Measurements from ENCODE around the gene FYN.

The FYN gene

DNA sequence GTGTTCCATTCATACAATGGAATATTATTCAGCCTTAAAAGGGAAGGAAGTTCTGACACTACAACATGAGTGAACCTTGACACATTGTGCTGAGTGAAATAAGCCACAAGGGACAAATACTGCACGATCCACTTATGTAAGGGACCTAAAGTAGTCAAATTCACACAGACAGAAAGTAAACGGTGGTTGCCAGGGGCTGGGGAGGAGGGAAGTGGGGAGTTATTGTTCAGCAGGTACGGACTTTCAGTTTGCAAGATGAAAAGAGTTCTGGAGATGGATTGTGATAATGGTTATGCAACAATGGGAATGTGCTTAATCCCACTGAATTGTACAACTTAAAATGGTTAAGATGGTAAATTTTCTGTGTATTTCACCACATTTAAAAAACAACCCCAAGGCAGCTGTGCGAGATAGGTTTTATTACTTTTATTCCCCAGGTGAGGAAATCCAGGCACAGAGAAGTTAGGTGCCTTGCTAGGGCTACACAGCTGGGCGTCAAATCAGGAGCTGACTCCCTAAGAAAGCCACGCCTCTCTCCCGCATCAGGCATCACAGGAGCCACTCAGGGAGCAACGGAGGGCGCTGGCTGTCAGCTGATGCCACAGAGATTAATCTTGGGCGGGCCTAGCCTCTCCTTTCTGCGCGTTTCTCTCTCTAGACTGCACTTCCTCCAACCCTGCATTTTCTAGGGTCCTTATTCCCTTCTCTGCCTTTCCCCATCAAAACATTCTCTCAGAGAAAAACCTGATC, 258.2 kb downstream of the FYN start:
- DNase-seq, result peak; percentile 83
- Histone ChIP-seq H3K36me3 (no peaks in the 10 kb centered on the region), H3K27me3 (ENCODE audit: insufficient read depth, low read depth, severe bottlenecking) (no peaks in the 10 kb centered on the region), H3K27ac (no peak overlapping the region), H3K4me3 (ENCODE audit: low read depth, low read length) (no peak overlapping the region; the same call in 1 of the 2 replicates), H3K9me3 (ENCODE audit: severe bottlenecking) (no peaks in the 10 kb centered on the region)
- TF ChIP-seq, protein P1, sequence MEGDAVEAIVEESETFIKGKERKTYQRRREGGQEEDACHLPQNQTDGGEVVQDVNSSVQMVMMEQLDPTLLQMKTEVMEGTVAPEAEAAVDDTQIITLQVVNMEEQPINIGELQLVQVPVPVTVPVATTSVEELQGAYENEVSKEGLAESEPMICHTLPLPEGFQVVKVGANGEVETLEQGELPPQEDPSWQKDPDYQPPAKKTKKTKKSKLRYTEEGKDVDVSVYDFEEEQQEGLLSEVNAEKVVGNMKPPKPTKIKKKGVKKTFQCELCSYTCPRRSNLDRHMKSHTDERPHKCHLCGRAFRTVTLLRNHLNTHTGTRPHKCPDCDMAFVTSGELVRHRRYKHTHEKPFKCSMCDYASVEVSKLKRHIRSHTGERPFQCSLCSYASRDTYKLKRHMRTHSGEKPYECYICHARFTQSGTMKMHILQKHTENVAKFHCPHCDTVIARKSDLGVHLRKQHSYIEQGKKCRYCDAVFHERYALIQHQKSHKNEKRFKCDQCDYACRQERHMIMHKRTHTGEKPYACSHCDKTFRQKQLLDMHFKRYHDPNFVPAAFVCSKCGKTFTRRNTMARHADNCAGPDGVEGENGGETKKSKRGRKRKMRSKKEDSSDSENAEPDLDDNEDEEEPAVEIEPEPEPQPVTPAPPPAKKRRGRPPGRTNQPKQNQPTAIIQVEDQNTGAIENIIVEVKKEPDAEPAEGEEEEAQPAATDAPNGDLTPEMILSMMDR (IDR thresholded peaks at IDR 0.05; ENCODE audit: low read depth, low read length), result no peak

- Histone ChIP-seq H3K27me3 (ENCODE audit: insufficient read depth, low read depth, severe bottlenecking) (no peaks in the 10 kb centered on the region), H3K27ac (no peak overlapping the region), H3K36me3 (no peaks in the 10 kb centered on the region), H3K9me3 (ENCODE audit: severe bottlenecking) (no peaks in the 10 kb centered on the region), H3K4me3 (ENCODE audit: low read depth, low read length) (no peak overlapping the region)
- DNase-seq, result no peak
- TF ChIP-seq, protein P1 (IDR thresholded peaks at IDR 0.05; ENCODE audit: low read depth, low read length), result no peak
Measured at GRCh38 chr6:111612379-111612778, 260.9 kb downstream of the FYN start.

- TF ChIP-seq, protein P1 (IDR thresholded peaks at IDR 0.05; ENCODE audit: low read depth, low read length), result no peak
- Histone ChIP-seq H3K27me3 (ENCODE audit: insufficient read depth, low read depth, severe bottlenecking) (no peaks in the 10 kb centered on the region), H3K4me3 (ENCODE audit: low read depth, low read length) (no peak overlapping the region), H3K9me3 (ENCODE audit: severe bottlenecking) (no peaks in the 10 kb centered on the region), H3K27ac (no peak overlapping the region), H3K36me3 (no peaks in the 10 kb centered on the region)
- DNase-seq, result peak; percentile 20
Measured at GRCh38 chr6:111610548-111611172, 262.6 kb downstream of the FYN start.
